PFSK-1 (cell line): ENCODE data around the gene LRGUK.

Experiments used
- POLR2AphosphoS5 ChIP-seq: IDR thresholded peaks from 2 replicates; pipeline ENCODE4 v1.6.1; 2012; ENCODE audit warnings: low read depth, mild to moderate bottlenecking, control low read depth, low read length, moderate library complexity
- SIN3A ChIP-seq: IDR thresholded peaks from 2 replicates; pipeline ENCODE4 v1.6.1; 2012; ENCODE audit warnings: mild to moderate bottlenecking, low read length, moderate library complexity, borderline replicate concordance; ENCODE audit not compliant: insufficient read depth
- TAF1 ChIP-seq: IDR thresholded peaks from 2 replicates; pipeline ENCODE4 v1.6.1; 2012; ENCODE audit warnings: low read length, control low read depth, borderline replicate concordance; ENCODE audit not compliant: insufficient read depth
- TF ChIP-seq, protein P1 (sequence below), 2 experiments: IDR thresholded peaks; 2 replicates each; pipeline versions ENCODE4 v1.6.1 to v1.8.0; 2011 to 2012; ENCODE audit warnings: low read depth in 2 of 2, low read length in 2 of 2, control low read depth in 1 of 2, inconsistent platforms in 1 of 2, mild to moderate bottlenecking in 1 of 2, moderate library complexity in 1 of 2; ENCODE audit not compliant: insufficient read depth in 1 of 2

DNA sequence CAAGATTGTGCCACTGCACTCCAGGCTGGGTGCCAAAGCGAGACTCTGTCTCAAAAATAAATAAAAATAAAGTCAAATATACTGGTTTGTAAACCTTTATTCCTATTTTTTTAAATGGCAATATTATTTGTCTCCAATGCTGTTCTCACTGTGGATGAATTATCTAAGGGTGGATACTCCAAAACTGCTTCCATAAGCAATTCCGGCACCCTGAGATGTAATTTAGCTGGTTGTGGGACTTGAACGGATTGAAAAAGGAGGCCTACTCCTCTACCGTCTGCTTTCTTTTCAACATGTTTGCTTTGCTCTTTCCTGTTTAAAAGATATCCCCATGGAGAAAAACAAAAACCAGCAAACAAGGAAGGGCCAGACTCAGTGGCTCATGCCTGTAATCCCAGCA is 135.2 kb downstream of the LRGUK start:
- TF ChIP-seq TAF1 (no peak), SIN3A (no peak), POLR2AphosphoS5 (no peak)
- TF ChIP-seq, protein P1, sequence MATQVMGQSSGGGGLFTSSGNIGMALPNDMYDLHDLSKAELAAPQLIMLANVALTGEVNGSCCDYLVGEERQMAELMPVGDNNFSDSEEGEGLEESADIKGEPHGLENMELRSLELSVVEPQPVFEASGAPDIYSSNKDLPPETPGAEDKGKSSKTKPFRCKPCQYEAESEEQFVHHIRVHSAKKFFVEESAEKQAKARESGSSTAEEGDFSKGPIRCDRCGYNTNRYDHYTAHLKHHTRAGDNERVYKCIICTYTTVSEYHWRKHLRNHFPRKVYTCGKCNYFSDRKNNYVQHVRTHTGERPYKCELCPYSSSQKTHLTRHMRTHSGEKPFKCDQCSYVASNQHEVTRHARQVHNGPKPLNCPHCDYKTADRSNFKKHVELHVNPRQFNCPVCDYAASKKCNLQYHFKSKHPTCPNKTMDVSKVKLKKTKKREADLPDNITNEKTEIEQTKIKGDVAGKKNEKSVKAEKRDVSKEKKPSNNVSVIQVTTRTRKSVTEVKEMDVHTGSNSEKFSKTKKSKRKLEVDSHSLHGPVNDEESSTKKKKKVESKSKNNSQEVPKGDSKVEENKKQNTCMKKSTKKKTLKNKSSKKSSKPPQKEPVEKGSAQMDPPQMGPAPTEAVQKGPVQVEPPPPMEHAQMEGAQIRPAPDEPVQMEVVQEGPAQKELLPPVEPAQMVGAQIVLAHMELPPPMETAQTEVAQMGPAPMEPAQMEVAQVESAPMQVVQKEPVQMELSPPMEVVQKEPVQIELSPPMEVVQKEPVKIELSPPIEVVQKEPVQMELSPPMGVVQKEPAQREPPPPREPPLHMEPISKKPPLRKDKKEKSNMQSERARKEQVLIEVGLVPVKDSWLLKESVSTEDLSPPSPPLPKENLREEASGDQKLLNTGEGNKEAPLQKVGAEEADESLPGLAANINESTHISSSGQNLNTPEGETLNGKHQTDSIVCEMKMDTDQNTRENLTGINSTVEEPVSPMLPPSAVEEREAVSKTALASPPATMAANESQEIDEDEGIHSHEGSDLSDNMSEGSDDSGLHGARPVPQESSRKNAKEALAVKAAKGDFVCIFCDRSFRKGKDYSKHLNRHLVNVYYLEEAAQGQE (IDR thresholded peaks at IDR 0.05; ENCODE audit: insufficient read depth in 1 of 2, low read depth in 2 of 2, low read length in 2 of 2): no peak
